GM19035 (cell line): ENCODE measurements around the gene ABCC1.
"Not testable (repeated sequence)": the region's sequence is repeated elsewhere in the genome, so short reads cannot be mapped to it uniquely, and the experiment has no call there.

ENCODE experiments used
- ATAC-seq: cut with Tn5 transposase; IDR thresholded peaks from one replicate; pipeline ENCODE4 v1.9.1; 2021; ENCODE audit not compliant: unreplicated experiment

Gene ABCC1

DNA sequence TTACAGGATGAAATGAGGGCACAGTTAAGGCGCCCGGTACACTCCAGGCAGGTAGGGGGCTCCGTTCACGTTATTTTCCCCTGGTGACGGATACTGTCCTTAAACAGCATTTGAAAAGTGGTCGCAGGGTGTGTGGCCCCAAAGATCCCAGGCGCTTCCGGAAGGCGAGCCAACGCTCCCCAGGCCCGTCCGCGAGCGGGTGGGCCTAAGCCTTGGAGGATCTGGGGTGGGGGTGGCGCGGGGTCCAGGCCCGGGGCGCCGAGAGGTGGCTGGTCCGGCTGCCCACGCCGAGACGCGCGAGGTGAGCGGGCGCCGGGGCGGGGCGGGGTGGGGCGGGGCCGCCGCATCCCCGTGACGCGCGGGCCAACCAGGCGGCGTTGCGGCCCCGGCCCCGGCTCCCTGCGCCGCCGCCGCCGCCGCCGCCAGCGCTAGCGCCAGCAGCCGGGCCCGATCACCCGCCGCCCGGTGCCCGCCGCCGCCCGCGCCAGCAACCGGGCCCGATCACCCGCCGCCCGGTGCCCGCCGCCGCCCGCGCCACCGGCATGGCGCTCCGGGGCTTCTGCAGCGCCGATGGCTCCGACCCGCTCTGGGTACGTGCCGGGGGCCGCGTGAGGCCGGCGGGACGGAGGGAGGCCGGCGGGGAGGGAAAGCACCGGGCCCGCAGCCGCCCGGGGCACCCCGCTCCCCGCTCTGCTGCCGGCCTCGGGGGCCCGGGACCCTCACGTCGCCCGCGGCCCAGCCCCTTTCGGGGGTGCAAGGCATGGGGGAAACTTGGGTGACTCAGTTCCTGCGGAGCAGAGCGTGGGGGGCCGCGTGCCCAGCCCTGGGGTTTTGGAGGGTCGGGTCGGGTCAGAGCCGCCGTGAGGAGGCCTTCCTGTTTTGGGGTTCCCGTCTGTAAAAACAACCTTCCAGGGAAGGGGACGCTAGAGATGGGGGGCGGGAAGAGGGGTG, at the start of gene ABCC1:
TSS of gene ABCC1 (plus strand) at position 407 of the 951 bp plus-strand sequence. CDS start at position 543, 136 bp downstream.
- peak; percentile 57 for ATAC-seq

DNA sequence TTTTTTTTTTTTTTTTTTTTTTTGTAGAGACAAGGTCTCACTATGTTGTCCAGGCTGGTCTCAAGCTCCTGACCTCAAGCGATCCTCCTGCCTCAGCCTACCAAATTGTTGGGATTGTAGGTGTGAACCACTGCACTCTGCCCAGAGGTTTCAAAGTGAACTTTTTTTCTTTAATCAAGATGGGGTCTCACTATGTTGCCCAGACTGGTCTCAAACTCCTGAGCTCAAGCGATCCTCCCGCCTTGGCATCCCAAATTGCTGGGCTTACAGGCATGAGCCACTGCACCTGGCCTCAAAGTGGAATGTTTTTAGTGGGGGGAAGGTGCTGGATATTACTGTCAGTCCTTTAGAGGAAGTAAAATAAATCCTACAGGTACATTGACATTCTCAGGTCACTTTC, 49.1 kb upstream of the ABCC1 start:
- no peak for ATAC-seq

DNA sequence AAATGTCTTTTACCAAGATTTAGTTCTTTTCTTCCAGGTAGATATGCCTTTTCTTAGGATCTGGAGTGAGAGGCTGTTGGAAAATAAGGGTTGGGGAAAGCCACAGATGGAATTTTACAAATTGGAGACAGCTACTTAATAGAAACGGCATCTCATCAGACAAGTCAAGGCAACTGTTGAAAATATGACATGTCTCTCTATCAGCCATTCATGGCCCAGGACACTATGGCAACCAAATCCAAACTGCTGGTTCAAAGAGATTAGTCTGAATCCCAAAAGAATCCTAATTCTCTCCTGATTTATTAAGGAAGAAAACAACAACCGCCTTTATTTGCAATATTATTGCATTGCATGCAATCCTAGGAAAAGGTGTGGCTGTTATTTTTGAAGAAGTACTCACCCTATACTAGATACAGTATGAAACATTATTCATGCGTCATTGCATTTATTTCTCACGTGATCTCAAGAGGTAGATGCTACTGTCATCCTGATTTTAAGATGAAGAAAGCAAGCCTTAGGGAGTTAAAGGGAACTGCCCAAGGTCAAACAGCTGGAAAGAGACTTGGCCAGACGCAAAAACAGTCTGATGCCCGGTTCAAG, 48.4 kb upstream of the ABCC1 start:
- ATAC-seq, result no peak

DNA sequence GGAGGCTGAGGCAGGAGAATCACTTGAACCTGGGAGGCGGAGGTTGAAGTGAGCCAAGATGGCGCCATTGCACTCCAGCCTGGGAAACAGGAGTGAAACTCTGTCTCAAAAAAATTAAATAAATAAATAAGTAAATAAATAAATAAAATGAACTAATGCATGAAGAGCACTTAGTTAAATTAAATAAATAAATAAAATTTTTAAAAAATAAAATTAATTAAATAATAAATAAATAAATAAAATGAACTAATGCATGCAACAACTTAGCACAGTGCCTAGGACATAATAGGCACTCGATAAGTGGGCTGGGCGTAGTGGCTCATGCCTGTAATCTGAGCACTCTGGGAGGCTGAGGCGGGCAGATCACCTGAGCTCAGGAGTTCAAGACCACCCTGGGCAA, 45.5 kb upstream of the ABCC1 start:
- ATAC-seq, result no peak

DNA sequence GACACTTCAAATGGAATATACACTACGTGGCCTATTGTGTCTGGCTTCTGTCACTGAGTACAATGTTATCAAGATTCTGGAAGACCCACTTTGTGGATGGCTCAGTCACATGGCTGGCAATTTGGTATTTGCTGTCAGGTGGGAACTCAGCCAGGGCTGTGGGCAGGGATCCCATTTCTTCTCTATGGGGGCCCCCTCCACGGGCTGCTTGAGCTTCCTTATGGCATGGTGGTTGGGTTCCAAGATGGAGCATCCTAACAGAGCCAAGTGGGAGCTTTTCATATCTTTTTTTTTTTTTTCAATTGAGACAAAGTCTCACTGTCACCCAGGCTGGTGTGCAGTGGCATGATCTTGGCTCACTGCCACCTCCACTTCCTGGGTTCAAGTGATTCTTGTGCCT, 43.0 kb upstream of the ABCC1 start:
- ATAC-seq, result no peak

DNA sequence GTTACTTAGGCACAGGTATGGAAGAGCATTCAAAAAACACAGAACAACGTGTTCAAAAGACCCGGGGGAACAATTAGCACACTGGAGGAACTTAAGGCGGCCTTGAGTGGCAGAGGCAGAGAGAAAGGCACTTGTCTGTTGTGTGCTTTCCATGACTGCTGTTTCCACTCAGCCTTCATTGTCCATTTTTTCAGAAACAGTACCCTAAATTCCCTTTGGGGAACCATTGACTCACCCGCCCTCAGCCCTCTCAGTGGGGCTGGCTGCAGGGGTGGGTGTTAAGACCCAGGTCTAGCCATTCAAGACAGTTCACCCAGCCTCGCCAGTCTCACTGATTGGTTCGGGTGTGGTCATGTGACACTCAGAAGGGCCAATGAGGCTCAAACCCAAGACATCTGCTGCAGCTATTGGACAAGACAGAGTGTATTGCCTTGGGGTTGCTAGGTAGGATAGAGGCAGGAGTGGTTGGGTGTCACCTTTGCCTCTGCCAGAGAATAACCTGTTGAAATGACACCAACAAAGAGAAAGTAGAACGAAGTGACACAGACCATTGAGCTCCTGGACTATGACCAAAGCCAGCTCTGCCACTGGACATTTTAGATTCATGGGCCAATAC, 41.4 kb upstream of the ABCC1 start:
- peak; percentile 99 for ATAC-seq

DNA sequence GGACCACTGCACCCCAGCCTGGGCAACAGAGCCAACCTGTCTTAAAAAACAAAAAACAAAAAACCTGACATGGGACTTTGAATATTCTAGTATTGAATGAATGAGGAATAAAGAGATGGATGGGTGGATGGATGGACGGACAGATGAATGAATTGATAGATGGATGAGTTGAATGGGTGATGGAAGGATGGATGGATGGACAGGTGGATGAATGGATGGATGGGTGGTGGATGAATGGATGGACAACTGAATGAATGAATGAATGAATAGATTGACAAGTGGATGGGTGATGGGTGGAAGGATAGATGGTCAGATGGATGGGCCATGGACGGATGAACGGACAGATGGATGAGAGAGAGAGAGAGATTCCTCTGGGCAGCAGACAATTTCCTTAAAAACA, 38.2 kb upstream of the ABCC1 start:
- no peak for ATAC-seq

DNA sequence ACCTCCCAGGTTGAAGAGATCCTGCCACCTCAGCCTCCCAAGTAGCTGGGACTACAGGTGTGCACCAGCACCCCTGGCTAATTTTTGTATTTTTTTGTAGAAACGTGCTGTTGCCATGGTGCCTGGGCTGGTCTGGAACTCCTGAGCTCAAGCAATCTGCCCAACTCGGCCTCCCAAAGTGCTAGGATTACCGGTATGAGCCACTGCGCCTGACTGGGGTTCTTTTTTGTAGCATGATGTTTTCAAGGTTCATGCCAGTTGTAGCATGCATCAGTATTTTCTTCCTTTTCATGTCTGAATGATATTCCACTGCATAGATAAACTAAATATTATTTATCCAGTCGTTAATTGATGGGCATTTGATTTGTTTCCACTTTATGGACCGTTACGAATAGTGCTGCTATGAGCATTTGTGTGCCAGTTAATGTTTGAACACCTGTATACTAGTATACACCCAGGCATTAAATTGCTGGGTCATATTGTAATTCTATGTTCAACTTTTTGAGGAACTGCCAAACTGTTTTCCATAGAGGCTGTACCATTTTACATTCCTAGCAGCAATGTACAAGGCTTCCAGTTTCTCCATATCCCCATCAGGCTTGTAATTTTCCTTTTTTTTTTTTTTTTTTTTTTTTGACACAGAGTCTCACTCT, 36.2 kb upstream of the ABCC1 start:
- no peak for ATAC-seq

DNA sequence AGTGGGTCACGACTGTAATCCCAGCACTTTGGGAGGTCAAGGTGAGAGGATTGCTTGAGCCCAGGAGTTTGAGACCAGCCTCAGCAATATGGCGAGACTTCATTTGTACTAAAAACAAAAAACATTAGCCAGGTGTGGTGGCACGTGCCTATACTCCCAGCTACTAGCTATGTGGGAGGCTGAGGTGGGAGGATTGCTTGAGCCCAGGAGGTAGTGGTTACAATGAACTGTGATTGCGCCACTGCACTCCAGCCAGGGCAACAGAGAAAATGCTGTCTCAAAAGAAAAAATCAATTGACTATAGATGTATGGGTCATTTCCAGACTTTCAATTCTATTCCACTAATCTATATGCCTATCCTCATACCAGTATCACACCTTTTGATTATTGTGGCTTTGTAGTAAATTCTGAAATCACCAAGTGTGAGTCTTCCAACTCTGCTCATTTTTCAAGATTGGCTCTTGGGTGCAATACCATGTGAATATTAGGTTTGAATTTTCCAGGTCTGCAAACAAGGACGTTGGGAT, 33.8 kb upstream of the ABCC1 start:
- no peak for ATAC-seq

DNA sequence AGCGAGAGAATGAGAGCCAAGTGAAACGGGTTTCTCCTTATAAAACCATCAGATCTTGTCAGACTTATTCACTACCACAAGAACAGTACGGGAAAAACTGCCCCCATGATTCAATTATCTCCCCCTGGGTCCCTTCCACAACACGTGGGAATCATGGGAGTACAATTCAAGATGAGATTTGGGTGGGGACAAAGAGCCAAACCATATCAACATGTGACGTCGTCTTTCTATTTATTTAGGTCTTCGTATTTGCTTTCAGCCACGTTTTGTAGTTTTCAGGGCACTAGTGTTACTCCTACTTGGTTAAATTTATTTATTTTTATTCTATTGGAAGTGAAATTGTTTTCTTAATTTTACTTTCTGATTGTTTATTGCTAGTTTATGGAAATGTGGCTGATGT, 33.1 kb upstream of the ABCC1 start:
- no peak for ATAC-seq

DNA sequence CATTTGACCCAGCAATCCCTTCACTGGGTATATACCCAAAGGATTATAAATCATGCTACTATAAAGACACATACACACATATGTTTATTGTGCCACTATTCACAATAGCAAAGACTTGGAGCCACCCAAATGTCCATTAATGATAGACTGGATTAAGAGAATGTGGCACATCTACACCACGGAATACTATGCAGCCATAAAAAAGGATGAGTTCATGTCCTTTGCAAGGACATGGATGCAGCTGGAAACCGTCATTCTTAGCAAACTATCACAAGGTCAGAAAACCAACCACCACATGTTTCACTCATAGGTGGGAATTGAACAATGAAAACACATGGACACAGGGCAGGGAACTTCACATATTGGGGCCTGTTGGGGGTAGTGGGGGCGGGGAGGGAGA, 31.1 kb upstream of the ABCC1 start:
- not testable (repeated sequence) for ATAC-seq

DNA sequence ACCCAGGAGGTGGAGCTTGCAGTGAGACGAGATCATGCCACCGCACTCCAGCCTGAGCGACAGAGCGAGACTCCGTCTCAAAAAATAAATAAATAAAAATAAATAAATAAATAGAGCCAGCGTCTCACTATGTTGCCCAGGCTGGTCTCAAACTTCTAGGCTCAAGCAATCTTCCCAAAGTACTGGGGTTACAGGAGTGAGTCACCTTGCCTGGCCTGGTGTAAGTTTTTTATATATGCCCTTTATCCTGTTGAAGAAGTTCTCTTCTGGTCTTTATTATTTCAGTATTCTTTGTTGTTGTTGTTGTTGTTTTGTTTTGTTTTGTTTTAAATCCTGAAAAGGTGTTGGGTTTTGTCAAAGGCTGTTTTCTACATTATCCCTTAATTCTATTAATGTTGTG, 30.1 kb upstream of the ABCC1 start:
- ATAC-seq, result no peak

DNA sequence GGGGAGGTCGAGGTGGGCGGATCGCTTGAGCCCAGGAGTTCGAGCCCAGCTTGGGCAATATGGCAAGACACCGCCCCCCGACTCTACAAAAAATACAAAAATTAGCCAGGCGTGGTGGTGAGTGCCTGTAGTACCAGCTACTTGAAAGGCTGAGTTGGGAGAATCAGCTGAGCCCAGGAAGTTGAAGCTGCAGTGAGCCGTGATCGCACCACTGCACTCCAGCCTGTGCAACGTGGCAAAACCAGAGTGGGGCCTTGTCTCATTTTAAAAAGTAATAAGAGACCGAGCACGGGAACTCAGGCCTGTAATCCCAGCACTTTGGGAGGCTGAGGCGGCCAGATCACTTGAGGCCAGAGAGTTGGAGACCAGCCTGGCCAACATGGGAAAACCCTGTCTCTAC, 24.4 kb upstream of the ABCC1 start:
- no peak for ATAC-seq

DNA sequence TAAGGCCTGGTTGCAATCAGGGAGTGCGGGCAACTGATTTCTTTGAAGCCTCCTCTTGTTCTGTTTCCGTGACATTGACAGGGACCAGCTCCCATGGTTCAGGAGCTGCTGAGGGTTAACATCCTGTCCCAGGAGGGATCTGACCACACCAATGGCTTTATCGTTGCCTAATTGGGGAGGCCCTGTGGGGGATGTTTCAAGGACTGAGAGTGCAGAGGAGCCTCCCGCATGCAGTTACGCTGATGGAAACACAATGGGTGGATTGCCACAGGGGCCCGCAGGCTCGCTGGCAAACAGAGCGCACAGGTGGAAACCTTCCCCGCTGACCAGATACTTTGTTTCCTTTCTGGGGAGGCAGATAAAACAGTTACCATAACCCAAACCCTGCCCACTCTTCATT, 23.8 kb upstream of the ABCC1 start:
- no peak for ATAC-seq

DNA sequence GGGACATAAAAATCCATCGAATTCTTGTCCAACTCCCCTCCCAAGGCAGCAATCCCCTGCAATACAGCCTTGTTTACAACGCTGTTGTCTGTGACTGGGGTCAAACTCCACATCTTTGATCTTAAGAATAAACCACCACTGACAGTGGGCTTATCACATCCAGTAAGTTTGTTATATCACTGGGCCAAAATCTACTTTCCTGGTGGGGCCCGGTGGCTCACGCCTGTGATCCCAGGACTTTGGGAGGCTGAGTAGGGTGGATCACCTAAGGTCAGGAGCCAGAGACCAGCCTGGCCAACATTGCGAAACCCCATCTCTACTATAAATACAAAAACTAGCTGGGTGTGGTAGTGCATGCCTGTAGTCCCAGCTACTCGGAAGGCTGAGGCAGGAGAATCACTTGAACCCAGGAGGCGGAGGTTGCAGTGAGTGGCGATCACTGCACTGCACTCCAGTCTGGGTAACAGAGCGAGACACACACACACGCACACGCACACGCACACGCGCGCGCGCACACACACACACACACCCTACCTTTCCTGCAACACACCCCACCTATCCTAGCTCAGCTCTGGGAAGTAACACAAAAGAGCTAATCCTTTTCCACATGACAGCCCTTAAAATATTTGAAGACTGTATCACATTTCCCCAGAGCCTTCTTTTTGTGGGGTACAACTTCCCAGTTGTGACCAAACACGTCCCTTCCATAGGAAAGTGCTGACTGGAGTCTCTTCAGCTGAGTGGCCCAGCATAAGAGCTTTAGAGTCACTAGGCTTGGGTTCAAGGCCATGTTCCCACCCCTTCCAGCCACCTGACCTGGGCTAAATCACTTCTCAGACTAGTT, 20.9 kb upstream of the ABCC1 start:
- no peak for ATAC-seq

DNA sequence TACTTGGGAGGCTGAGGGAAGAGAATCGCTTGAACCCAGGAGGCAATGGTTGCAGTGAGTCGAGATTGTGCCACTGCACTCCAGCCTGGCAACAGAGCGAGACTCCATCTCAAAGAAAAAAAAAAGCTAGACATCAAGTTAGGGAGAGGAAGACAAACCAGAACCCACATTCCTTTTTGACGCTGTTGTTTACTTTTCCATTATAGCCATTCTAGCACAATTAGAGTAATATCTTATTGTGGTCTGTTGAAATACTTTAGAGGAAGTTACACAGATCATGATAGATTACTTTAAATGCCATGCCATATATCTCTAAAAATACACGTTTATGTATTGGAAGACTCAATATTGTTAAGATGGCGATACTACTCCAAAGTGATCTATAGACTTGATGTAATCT, 16.5 kb upstream of the ABCC1 start:
- no peak for ATAC-seq

DNA sequence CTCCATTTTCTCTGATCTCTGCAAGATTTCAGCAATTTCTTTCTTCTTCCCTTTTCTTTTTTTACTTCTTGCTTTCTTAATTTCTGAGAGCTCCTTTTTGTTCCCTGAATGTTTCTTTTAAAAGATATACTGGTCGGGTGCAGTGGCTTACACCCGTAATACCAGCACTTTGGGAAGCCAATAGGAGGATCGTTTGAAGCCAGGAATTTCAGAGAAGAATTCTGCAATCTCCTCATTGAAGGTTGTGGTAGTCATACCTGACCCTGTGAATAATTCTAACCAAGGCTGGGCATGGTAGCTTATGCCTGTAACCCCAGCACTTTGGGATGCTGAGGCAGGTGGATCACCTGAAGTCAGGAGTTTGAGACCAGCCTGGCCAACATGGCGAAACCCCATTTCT, 15.6 kb upstream of the ABCC1 start:
- no peak for ATAC-seq

DNA sequence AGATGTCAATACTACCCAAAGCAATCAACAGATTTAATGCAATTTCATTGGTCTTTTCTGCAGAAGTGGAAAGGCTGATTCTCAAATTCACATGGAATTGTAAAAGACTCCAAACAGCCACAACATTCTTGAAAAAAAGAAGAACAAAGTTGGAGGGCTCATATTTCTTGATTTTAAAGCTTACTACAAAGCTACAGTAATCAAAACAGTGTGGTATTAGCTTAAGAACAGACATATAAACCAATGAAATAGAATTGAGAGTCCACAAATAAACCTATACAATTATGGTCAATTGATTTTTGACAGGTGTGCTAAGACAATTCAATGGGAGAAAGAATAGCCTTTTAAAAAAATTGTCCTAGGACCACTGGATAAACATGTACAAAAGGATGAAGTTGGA, 14.4 kb upstream of the ABCC1 start:
- ATAC-seq, result no peak

DNA sequence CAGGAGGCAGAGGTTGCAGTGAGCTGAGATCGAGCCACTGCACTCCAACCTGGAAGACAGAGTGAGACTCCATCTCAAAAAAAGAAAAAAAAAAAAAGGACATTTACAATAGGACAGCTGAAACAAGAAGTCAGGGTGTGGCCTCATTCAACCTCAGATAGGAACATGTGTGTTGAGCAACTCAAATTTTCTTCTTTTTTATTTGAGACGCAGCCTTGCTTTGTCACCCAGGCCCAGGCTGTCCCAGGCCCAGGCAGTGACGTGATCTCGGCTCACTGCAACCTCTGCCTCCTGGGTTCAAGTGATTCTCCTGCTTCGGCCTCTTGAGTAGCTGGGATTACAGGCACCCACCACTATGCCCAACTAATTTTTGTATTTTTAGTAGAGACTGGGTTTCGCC, 12.6 kb upstream of the ABCC1 start:
- ATAC-seq, result not testable (repeated sequence)

DNA sequence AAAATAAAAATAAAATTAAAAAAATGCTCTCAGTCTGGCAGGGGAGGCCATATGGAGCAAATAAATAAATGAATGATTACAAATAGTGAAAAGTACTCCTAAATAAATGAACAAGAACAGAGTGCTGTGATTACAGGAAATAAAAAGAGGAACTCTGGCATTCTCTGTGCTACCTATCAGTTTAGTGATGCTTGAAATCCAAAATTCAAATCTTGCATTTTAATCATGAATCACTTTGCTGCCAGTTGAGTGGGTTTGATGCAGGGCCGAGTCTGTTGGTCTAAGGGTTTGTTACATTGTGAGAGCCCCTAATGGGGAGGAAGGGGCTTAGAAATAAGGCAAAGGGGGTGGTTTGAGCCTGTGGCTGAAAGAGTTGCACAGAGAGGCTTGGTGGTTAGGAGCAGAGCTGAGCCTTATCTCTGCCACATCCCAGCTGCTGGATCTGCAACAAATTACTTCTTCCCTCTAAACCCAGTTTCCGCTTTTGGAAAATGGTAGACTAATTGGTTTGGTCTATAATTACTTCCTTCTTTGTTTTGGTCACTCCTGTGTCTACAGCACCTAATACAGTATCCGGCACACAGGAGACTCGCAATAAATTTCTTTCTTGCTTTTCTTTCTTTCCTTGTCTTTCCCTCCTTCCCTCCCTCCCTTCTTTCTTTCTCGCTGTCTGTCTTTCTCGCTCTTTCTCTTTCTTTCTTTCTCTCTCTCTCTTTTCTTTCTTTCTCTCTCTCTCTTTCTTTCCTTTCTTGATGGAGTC, 6.3 kb upstream of the ABCC1 start:
- ATAC-seq, result no peak
